SU-DHL-6 (cell line): ENCODE data around the gene CRYGN.

ENCODE experiments used
- CTCF ChIP-seq: fragments of 200-600 bp; sonication (generic); IDR thresholded peaks from one replicate; pipeline ENCODE4 v1.5.1; 2017; ENCODE audit warnings: antibody characterized with exemption, mild to moderate bottlenecking, low read length, moderate library complexity; ENCODE audit not compliant: insufficient read depth, poor library complexity, severe bottlenecking
- EZH2phosphoT487 ChIP-seq: fragments of 200-600 bp; sonication (generic), shearing (Covaris generic); conservative IDR thresholded peaks from 2 replicates; pipeline ENCODE4 v1.6.1; 2018; ENCODE audit warnings: mild to moderate bottlenecking, antibody characterized with exemption, low read length, moderate library complexity, mixed read lengths

GRCh38 chr7:151455690-151456089, 15.7 kb upstream of the CRYGN start:
- no peak for TF ChIP-seq CTCF
- no peak for TF ChIP-seq EZH2phosphoT487
